ENCODE results near the gene SEC31B.
A peak's percentile ranks its signal among the peaks of the same experiment; 100 is the strongest.

The SEC31B gene

GRCh38 chr10:100501423-100501822 is 18.2 kb downstream of the SEC31B start:
- no peak for ATAC-seq
- DNase-seq = no peak

GRCh38 chr10:100498059-100498458 is 21.6 kb downstream of the SEC31B start:
- ATAC-seq (no peak), DNase-seq (no peak)

GRCh38 chr10:100496567-100496966 is 23.1 kb downstream of the SEC31B start:
- ATAC-seq = peak; percentile 67
- no peak for DNase-seq

GRCh38 chr10:100490531-100490930 is 29.1 kb downstream of the SEC31B start:
- ATAC-seq (no peak), DNase-seq (no peak)

- DNase-seq (no peak), ATAC-seq (no peak)
These were observed 30.3 kb downstream of the SEC31B start for GRCh38 chr10:100489396-100489795.

- no peak for DNase-seq
- no peak for ATAC-seq
These were observed 32.1 kb downstream of the SEC31B start for GRCh38 chr10:100487529-100487928.

- DNase-seq (no peak), ATAC-seq (no peak)
These were observed 33.7 kb downstream of the SEC31B start for GRCh38 chr10:100485801-100486495.

- no peak for ATAC-seq
- no peak for DNase-seq
These were observed 34.3 kb downstream of the SEC31B start for GRCh38 chr10:100485366-100485765.

- no peak for DNase-seq
- ATAC-seq = no peak
These were observed 35.6 kb downstream of the SEC31B start for GRCh38 chr10:100483876-100484666.

GRCh38 chr10:100482834-100483185 is 36.9 kb downstream of the SEC31B start:
- DNase-seq = no peak
- ATAC-seq = no peak

GRCh38 chr10:100482181-100482833 is 37.4 kb downstream of the SEC31B start:
- DNase-seq (peak; percentile 75), ATAC-seq (peak; percentile 61)

- ATAC-seq (peak; percentile 98), DNase-seq (peak; percentile 86)
These were observed 38.1 kb downstream of the SEC31B start for GRCh38 chr10:100481462-100482081.

GRCh38 chr10:100480002-100480401 is 39.7 kb downstream of the SEC31B start:
- ATAC-seq = no peak

GRCh38 chr10:100479037-100479436 is 40.6 kb downstream of the SEC31B start:
- DNase-seq (no peak), ATAC-seq (no peak)

More at GRCh38 chr10:100480002-100480401, 39.7 kb downstream of the SEC31B start:
- no peak for DNase-seq

GRCh38 chr10:100477970-100478369 is 41.7 kb downstream of the SEC31B start:
- DNase-seq = no peak
- no peak for ATAC-seq

- DNase-seq = no peak
- no peak for ATAC-seq
These were observed 49.3 kb downstream of the SEC31B start for GRCh38 chr10:100470367-100470766.

- ATAC-seq (no peak), DNase-seq (no peak)
These were observed 49.9 kb downstream of the SEC31B start for GRCh38 chr10:100469756-100470155.

- ATAC-seq (no peak), DNase-seq (no peak)
These were observed 50.7 kb downstream of the SEC31B start for GRCh38 chr10:100468978-100469377.

GRCh38 chr10:100468322-100468721 is 51.3 kb downstream of the SEC31B start:
- no peak for ATAC-seq
- no peak for DNase-seq

GRCh38 chr10:100462709-100463108 is 57.0 kb downstream of the SEC31B start, which contains the start of gene WNT8B:
TSS of gene WNT8B (plus strand) at chr10:100463009. CDS start at chr10:100463169, 160 bp downstream.
- ATAC-seq = no peak
- no peak for DNase-seq

- ATAC-seq (no peak), DNase-seq (no peak)
These were observed 70.7 kb downstream of the SEC31B start for GRCh38 chr10:100448951-100449350.

- no peak for ATAC-seq
- DNase-seq = no peak
These were observed 72.0 kb downstream of the SEC31B start for GRCh38 chr10:100447663-100448062.
